Choroid plexus epithelial cell (primary cell): ENCODE results near the gene WBP1L.
"Not testable (repeated sequence)": the region's sequence is repeated elsewhere in the genome, so short reads cannot be mapped to it uniquely, and the experiment has no call there.

Experiments
- DNase-seq: peaks from one replicate; pipeline ENCODE4 v3.0.0-alpha.2; 2010; ENCODE audit warnings: low read depth
- H3K4me3 ChIP-seq: 2 replicates; pipeline ENCODE4 v1.5.1; 2011; ENCODE audit warnings: low read depth, mild to moderate bottlenecking, control low read depth, low read length, moderate library complexity
- CTCF ChIP-seq: conservative IDR thresholded peaks from 2 replicates; pipeline ENCODE4 v1.5.1; 2011; ENCODE audit warnings: low read depth, mild to moderate bottlenecking, control low read depth, inconsistent platforms, low read length, moderate library complexity

The WBP1L gene

GRCh38 chr10:102841827-102842345 is 98.1 kb downstream of the WBP1L start:
- no peak overlapping the region for H3K4me3 ChIP-seq
- no peak for TF ChIP-seq CTCF
- no peak for DNase-seq

- not testable (repeated sequence) for H3K4me3 ChIP-seq, DNase-seq
Measured at GRCh38 chr10:102843139-102843538, 99.4 kb downstream of the WBP1L start.

GRCh38 chr10:102844190-102844776 is 100.5 kb downstream of the WBP1L start:
- H3K4me3 ChIP-seq, DNase-seq: not testable (repeated sequence)

GRCh38 chr10:102845352-102845902 is 101.7 kb downstream of the WBP1L start:
- DNase-seq: no peak
- no peak overlapping the region for H3K4me3 ChIP-seq
- no peak for TF ChIP-seq CTCF

GRCh38 chr10:102850025-102850518 is 106.3 kb downstream of the WBP1L start:
- no peak overlapping the region for H3K4me3 ChIP-seq
- no peak for TF ChIP-seq CTCF
- DNase-seq: no peak

GRCh38 chr10:102853237-102853636 is 109.5 kb downstream of the WBP1L start:
- not testable (repeated sequence) for DNase-seq, H3K4me3 ChIP-seq

GRCh38 chr10:102855731-102856436 is 112.1 kb downstream of the WBP1L start:
- DNase-seq: peak; percentile 98

GRCh38 chr10:102856758-102857424 is 113.1 kb downstream of the WBP1L start:
- H3K4me3 ChIP-seq: no peak overlapping the region
- no peak for TF ChIP-seq CTCF
- no peak for DNase-seq

More at GRCh38 chr10:102855731-102856436, 112.1 kb downstream of the WBP1L start:
- H3K4me3 ChIP-seq: not testable (repeated sequence)
